HEK293 (cell line): ENCODE measurements around the gene PTPRA.

ENCODE experiments used
- PRDM1 ChIP-seq: fragments of 450-650 bp; formaldehyde crosslinking; IDR thresholded peaks from 2 replicates; pipeline ENCODE4; 2016; ENCODE audit warnings: missing biosample characterization, missing genetic modification characterization
- YY1 ChIP-seq: fragments of 450-650 bp; formaldehyde crosslinking; IDR thresholded peaks from 2 replicates; pipeline ENCODE4 v1.5.1; 2018; ENCODE audit warnings: missing biosample characterization, missing genetic modification characterization
- ZFP3 ChIP-seq: fragments of 450-650 bp; formaldehyde crosslinking; IDR thresholded peaks from 2 replicates; pipeline ENCODE4 v1.5.1; 2016; ENCODE audit warnings: low read depth, missing biosample characterization, missing genetic modification characterization
- ZNF114 ChIP-seq: fragments of 450-650 bp; formaldehyde crosslinking; IDR thresholded peaks from 2 replicates; pipeline ENCODE4 v1.5.0; 2017; ENCODE audit warnings: missing biosample characterization, missing genetic modification characterization
- ZNF239 ChIP-seq: fragments of 450-650 bp; formaldehyde crosslinking; IDR thresholded peaks from 2 replicates; pipeline ENCODE4 v1.5.1; 2016; ENCODE audit warnings: missing biosample characterization, missing genetic modification characterization
- ZNF324 ChIP-seq: fragments of 450-650 bp; formaldehyde crosslinking; IDR thresholded peaks from 2 replicates; pipeline ENCODE4 v1.5.1; 2016; ENCODE audit warnings: missing biosample characterization, missing genetic modification characterization
- ZNF354C ChIP-seq: fragments of 450-650 bp; formaldehyde crosslinking; IDR thresholded peaks from 2 replicates; pipeline ENCODE4 v1.5.1; 2016; ENCODE audit warnings: missing biosample characterization, missing genetic modification characterization, low read depth, borderline replicate concordance
- ZNF560 ChIP-seq: fragments of 450-650 bp; formaldehyde crosslinking; IDR thresholded peaks from 2 replicates; pipeline ENCODE4 v1.5.1; 2017; ENCODE audit warnings: missing biosample characterization, missing genetic modification characterization, borderline replicate concordance
- ZNF585B ChIP-seq: fragments of 450-650 bp; formaldehyde crosslinking; IDR thresholded peaks from 2 replicates; pipeline ENCODE4 v1.5.1; 2016; ENCODE audit warnings: missing biosample characterization, missing genetic modification characterization
- ZNF624 ChIP-seq: fragments of 450-650 bp; formaldehyde crosslinking; IDR thresholded peaks from 2 replicates; pipeline ENCODE4 v1.5.1; 2017; ENCODE audit warnings: missing biosample characterization, missing genetic modification characterization
- ZNF654 ChIP-seq: fragments of 450-650 bp; formaldehyde crosslinking; IDR thresholded peaks from 2 replicates; pipeline ENCODE4 v1.5.1; 2016; ENCODE audit warnings: low read depth, missing biosample characterization, missing genetic modification characterization
- TF ChIP-seq, protein P1 (sequence below): fragments of 450-650 bp; formaldehyde crosslinking; IDR thresholded peaks from 2 replicates; pipeline ENCODE4 v1.5.1; 2016; ENCODE audit warnings: missing biosample characterization, missing genetic modification characterization

DNA sequence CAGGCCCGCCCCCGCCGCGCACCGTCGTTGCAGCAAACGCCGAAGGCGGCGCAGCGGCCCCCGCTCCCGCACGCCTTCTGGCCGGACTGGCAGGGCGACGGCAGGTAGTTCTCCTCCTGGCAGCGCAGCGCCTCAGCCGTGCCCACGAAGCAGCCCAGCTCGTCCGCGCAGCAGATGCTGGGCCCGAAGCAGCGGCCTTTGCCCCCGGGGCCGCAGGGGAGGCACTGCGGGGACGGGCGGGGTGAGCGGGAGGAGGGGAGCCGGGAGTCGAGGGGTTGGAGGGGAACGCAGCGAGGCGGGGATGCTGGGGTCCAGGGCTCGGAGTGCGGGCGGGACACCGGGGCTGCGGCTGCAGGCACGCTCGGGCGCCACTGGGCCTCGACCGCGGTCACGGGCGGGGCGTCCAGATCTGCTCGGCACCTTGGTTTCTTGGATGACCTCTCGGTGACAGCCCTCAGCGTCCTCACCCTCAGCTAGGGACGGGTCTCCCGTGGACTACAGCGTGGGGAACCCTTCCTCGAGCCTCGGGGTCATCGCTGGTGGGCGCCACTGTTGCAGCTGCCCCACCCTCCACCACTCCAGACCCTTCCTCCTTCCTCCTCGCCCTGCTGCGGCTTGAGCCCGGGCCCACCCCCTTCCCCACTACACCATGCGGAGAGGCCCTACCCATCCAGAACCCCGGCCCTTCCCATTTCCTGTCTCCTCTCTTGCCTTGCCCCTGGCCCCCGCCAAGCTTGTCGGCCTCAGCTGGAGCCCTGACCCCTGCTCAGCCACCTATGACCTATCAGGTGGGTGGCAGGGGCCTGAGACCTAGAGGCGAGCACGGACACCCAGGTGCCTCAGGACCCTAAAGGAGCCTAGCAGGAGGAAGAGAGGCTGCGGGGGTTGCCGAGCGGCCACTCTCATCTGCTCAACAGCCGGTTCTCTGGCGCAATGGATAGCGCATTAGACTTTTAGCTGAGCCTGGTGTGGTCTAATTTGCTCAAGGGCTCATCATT, 210.0 kb downstream of the PTPRA start:
- TF ChIP-seq, protein P1, sequence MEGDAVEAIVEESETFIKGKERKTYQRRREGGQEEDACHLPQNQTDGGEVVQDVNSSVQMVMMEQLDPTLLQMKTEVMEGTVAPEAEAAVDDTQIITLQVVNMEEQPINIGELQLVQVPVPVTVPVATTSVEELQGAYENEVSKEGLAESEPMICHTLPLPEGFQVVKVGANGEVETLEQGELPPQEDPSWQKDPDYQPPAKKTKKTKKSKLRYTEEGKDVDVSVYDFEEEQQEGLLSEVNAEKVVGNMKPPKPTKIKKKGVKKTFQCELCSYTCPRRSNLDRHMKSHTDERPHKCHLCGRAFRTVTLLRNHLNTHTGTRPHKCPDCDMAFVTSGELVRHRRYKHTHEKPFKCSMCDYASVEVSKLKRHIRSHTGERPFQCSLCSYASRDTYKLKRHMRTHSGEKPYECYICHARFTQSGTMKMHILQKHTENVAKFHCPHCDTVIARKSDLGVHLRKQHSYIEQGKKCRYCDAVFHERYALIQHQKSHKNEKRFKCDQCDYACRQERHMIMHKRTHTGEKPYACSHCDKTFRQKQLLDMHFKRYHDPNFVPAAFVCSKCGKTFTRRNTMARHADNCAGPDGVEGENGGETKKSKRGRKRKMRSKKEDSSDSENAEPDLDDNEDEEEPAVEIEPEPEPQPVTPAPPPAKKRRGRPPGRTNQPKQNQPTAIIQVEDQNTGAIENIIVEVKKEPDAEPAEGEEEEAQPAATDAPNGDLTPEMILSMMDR (tag by site-specific recombination), result no peak
- no peak for TF ChIP-seq ZNF324 (tag by site-specific recombination)
- TF ChIP-seq YY1 (tag by site-specific recombination), result no peak
- no peak for TF ChIP-seq ZFP3
- TF ChIP-seq ZNF654 (tag by site-specific recombination), result no peak
- no peak for TF ChIP-seq ZNF239 (tag by site-specific recombination)
- no peak for TF ChIP-seq ZNF560
- no peak for TF ChIP-seq ZNF585B (tag by site-specific recombination)
- no peak for TF ChIP-seq ZNF624 (tag by site-specific recombination)
- no peak for TF ChIP-seq ZNF354C
- TF ChIP-seq PRDM1, result no peak
- TF ChIP-seq ZNF114 (tag by site-specific recombination), result no peak
